ENCODE results near the gene RADIL.
A peak's percentile ranks its signal among the peaks of the same experiment; 100 is the strongest.
"Not testable (repeated sequence)": the region's sequence is repeated elsewhere in the genome, so short reads cannot be mapped to it uniquely, and the experiment has no call there.

RADIL gene

GRCh38 chr7:4883372-4884144 lies at the start of gene RADIL:
Gene RADIL, minus strand, starts transcription at chr7:4883716. Its CDS starts 5,577 bp downstream, at chr7:4878139.
- DNase-seq = peak; percentile 74

- DNase-seq = no peak
Observed at GRCh38 chr7:4931943-4932342, 48.4 kb upstream of the RADIL start.

- DNase-seq = no peak
Observed at GRCh38 chr7:4929005-4929404, 45.5 kb upstream of the RADIL start.

- no peak for DNase-seq
Observed at GRCh38 chr7:4928445-4928844, 44.9 kb upstream of the RADIL start.

- DNase-seq = no peak
Observed at GRCh38 chr7:4919969-4920766, 36.7 kb upstream of the RADIL start.

GRCh38 chr7:4916113-4916512 lies 32.6 kb upstream of the RADIL start:
- no peak for DNase-seq

- DNase-seq = no peak
Observed at GRCh38 chr7:4911111-4911828, 27.8 kb upstream of the RADIL start.

GRCh38 chr7:4906682-4907081 lies 23.2 kb upstream of the RADIL start:
- DNase-seq = no peak

GRCh38 chr7:4905171-4905570 lies 21.7 kb upstream of the RADIL start:
- no peak for DNase-seq

- no peak for DNase-seq
Observed at GRCh38 chr7:4904346-4904745, 20.8 kb upstream of the RADIL start.

GRCh38 chr7:4895766-4896165 lies 12.2 kb upstream of the RADIL start:
- DNase-seq = no peak

GRCh38 chr7:4894482-4894881 lies 11.0 kb upstream of the RADIL start:
- DNase-seq = no peak

GRCh38 chr7:4893929-4894475 lies 10.5 kb upstream of the RADIL start:
- no peak for DNase-seq

- not testable (repeated sequence) for DNase-seq
Observed at GRCh38 chr7:4893188-4893587, 9.7 kb upstream of the RADIL start.

GRCh38 chr7:4891522-4891921 lies 8.0 kb upstream of the RADIL start:
- not testable (repeated sequence) for DNase-seq

GRCh38 chr7:4889682-4890081 lies 6.2 kb upstream of the RADIL start:
- no peak for DNase-seq

GRCh38 chr7:4888161-4888560 lies 4.6 kb upstream of the RADIL start:
- peak; percentile 20 for DNase-seq

GRCh38 chr7:4886671-4887070 lies 3.2 kb upstream of the RADIL start:
- DNase-seq = no peak

- no peak for DNase-seq
Observed at GRCh38 chr7:4885317-4885807, 1.8 kb upstream of the RADIL start.

GRCh38 chr7:4884164-4884563 lies 648 bp upstream of the RADIL start:
- DNase-seq = no peak

- DNase-seq = no peak
Observed at GRCh38 chr7:4883033-4883371, 514 bp downstream of the RADIL start.

GRCh38 chr7:4882169-4883032 lies 1.1 kb downstream of the RADIL start:
- DNase-seq = peak; percentile 55

Data from NCI-H748 treated with DMSO at 0.1 percent for 48 hours (cell line).